NCI-H345 (cell line): ENCODE measurements around the gene UBTD1.
"Not testable (repeated sequence)": the region's sequence is repeated elsewhere in the genome, so short reads cannot be mapped to it uniquely, and the experiment has no call there.

Experiments used
- DNase-seq: peaks from one replicate; lab custom pipeline; 2025; lab: John Stamatoyannopoulos, UW

The UBTD1 gene

GRCh38 chr10:97498841-97499560, at the start of gene UBTD1:
Gene UBTD1 (plus strand): TSS chr10:97498924. CDS start chr10:97499204, 280 bp downstream.
- DNase-seq: peak; percentile 11

GRCh38 chr10:97450828-97451227, 47.9 kb upstream of the UBTD1 start:
- DNase-seq: no peak

GRCh38 chr10:97451605-97452004, 47.1 kb upstream of the UBTD1 start:
- DNase-seq: no peak

GRCh38 chr10:97452352-97452751, 46.4 kb upstream of the UBTD1 start:
- no peak for DNase-seq

- peak; percentile 14 for DNase-seq
These were observed 44.2 kb upstream of the UBTD1 start for GRCh38 chr10:97454330-97455036.

GRCh38 chr10:97456034-97456685, 42.6 kb upstream of the UBTD1 start:
- DNase-seq: no peak

GRCh38 chr10:97456686-97457065, 42.0 kb upstream of the UBTD1 start:
- DNase-seq: no peak

GRCh38 chr10:97459111-97459510, 39.6 kb upstream of the UBTD1 start:
- no peak for DNase-seq

GRCh38 chr10:97459933-97460332, 38.8 kb upstream of the UBTD1 start:
- no peak for DNase-seq

GRCh38 chr10:97462309-97462708, 36.4 kb upstream of the UBTD1 start:
- DNase-seq: no peak

GRCh38 chr10:97463363-97464132, 35.2 kb upstream of the UBTD1 start:
- DNase-seq: peak; percentile 23

- no peak for DNase-seq
These were observed 34.5 kb upstream of the UBTD1 start for GRCh38 chr10:97464226-97464625.

GRCh38 chr10:97465982-97466381, 32.7 kb upstream of the UBTD1 start:
- no peak for DNase-seq

- no peak for DNase-seq
These were observed 32.0 kb upstream of the UBTD1 start for GRCh38 chr10:97466755-97467154.

- no peak for DNase-seq
These were observed 30.6 kb upstream of the UBTD1 start for GRCh38 chr10:97468162-97468561.

GRCh38 chr10:97468781-97469180, 29.9 kb upstream of the UBTD1 start:
- DNase-seq: not testable (repeated sequence)

GRCh38 chr10:97474918-97475317, 23.8 kb upstream of the UBTD1 start:
- DNase-seq: no peak

GRCh38 chr10:97475936-97476594, 22.7 kb upstream of the UBTD1 start:
- no peak for DNase-seq

GRCh38 chr10:97479410-97479809, 19.3 kb upstream of the UBTD1 start:
- not testable (repeated sequence) for DNase-seq

- no peak for DNase-seq
These were observed 18.8 kb upstream of the UBTD1 start for GRCh38 chr10:97479939-97480338.

- DNase-seq: no peak
These were observed 17.7 kb upstream of the UBTD1 start for GRCh38 chr10:97481071-97481470.

GRCh38 chr10:97482381-97482780, 16.3 kb upstream of the UBTD1 start:
- no peak for DNase-seq
